ENCODE results near the gene CDHR1.

Gene CDHR1

GRCh38 chr10:84156009-84156408, 38.3 kb upstream of the CDHR1 start:
- H3K4me3 ChIP-seq (ENCODE audit: control insufficient read depth, low read depth, low read length), result no peak overlapping the region
- TF ChIP-seq, protein P1, sequence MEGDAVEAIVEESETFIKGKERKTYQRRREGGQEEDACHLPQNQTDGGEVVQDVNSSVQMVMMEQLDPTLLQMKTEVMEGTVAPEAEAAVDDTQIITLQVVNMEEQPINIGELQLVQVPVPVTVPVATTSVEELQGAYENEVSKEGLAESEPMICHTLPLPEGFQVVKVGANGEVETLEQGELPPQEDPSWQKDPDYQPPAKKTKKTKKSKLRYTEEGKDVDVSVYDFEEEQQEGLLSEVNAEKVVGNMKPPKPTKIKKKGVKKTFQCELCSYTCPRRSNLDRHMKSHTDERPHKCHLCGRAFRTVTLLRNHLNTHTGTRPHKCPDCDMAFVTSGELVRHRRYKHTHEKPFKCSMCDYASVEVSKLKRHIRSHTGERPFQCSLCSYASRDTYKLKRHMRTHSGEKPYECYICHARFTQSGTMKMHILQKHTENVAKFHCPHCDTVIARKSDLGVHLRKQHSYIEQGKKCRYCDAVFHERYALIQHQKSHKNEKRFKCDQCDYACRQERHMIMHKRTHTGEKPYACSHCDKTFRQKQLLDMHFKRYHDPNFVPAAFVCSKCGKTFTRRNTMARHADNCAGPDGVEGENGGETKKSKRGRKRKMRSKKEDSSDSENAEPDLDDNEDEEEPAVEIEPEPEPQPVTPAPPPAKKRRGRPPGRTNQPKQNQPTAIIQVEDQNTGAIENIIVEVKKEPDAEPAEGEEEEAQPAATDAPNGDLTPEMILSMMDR (IDR thresholded peaks at IDR 0.05; ENCODE audit: control insufficient read depth, insufficient read depth, low read depth, low read length, missing control alignments), result no peak

GRCh38 chr10:84156768-84157167, 37.6 kb upstream of the CDHR1 start:
- DNase-seq (ENCODE audit: low read depth), result no peak
- TF ChIP-seq, protein P1 (IDR thresholded peaks at IDR 0.05; ENCODE audit: control insufficient read depth, insufficient read depth, low read depth, low read length, missing control alignments), result no peak
- no peak overlapping the region for H3K4me3 ChIP-seq (ENCODE audit: control insufficient read depth, low read depth, low read length)

More at GRCh38 chr10:84156009-84156408, 38.3 kb upstream of the CDHR1 start:
- no peak for DNase-seq (ENCODE audit: low read depth)

DNA sequence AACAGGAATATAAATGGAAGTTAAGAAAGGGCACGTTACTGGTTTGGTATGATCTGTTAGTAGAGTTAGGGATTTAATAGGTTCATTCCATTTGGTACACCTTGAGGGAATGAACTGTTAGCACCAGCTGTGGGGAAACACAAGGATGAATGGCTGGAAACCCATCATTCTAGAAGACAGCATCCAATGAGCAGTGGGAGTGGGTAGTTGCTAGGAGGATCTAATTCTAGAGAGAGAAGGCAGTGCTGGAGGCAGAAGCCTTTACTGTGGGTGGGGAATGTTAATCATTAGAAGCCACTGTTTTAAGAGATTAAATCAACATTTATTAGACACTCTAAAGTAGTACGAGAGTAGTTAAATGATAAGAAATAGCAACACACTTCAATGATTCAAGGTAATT, 36.3 kb upstream of the CDHR1 start:
- DNase-seq (ENCODE audit: low read depth), result no peak
- TF ChIP-seq, protein P1 (IDR thresholded peaks at IDR 0.05; ENCODE audit: control insufficient read depth, insufficient read depth, low read depth, low read length, missing control alignments), result no peak
- H3K4me3 ChIP-seq (ENCODE audit: control insufficient read depth, low read depth, low read length), result no peak overlapping the region

DNA sequence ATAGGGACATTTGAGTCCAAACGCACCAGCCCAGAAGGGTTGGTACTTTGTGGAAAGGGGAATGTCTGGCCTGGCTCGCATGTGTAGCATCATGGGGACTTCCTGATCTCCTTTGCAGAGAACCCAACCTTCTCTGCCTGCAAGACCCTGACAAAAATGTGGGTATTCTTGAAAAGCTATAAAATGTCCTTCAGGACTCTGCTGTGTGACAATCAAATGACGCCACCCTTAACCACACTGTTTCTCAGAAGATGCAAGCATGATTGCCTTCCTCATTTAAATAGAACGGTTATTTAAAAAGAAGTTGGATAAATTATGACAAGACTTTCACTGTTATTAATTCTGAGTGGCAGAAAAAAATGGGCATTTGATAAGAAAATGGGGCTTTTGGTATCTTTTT, 35.8 kb upstream of the CDHR1 start:
- no peak for DNase-seq (ENCODE audit: low read depth)
- no peak overlapping the region for H3K4me3 ChIP-seq (ENCODE audit: control insufficient read depth, low read depth, low read length)
- TF ChIP-seq, protein P1 (IDR thresholded peaks at IDR 0.05; ENCODE audit: control insufficient read depth, insufficient read depth, low read depth, low read length, missing control alignments), result no peak

GRCh38 chr10:84159076-84159685, 35.2 kb upstream of the CDHR1 start:
- no peak for DNase-seq (ENCODE audit: low read depth)
- TF ChIP-seq, protein P1 (IDR thresholded peaks at IDR 0.05; ENCODE audit: control insufficient read depth, insufficient read depth, low read depth, low read length, missing control alignments), result no peak
- no peak overlapping the region for H3K4me3 ChIP-seq (ENCODE audit: control insufficient read depth, low read depth, low read length)

- DNase-seq (ENCODE audit: low read depth), result no peak
- no peak overlapping the region for H3K4me3 ChIP-seq (ENCODE audit: control insufficient read depth, low read depth, low read length)
- TF ChIP-seq, protein P1 (IDR thresholded peaks at IDR 0.05; ENCODE audit: control insufficient read depth, insufficient read depth, low read depth, low read length, missing control alignments), result no peak
These were observed 33.5 kb upstream of the CDHR1 start for GRCh38 chr10:84160663-84161362.
